Natural killer cell (primary cell): Measurements from ENCODE around the gene USP44. TPM values are rescaled to one million over a fixed set of nuclear protein-coding genes. Genes with fewer than 3 reads are reported as not detected.

Experiments used
- ATAC-seq, 3 donors: fragments of 150-1000 bp in 2 of 3; fragments of 200-7000 bp in 1 of 3; cut with Tn5 transposase; 1 replicate in 1 of 3; 2 replicates in 2 of 3; pipeline ENCODE4 v1.10.0; 2021; ENCODE audit warnings: mild to moderate bottlenecking in 2 of 3, moderate library complexity in 2 of 3
- DNase-seq, 2 donors: peaks; one replicate each; pipeline versions ENCODE4 v3.0.0 to v3.0.0-alpha.2; 2013 to 2021; ENCODE audit warnings: mixed read lengths in 1 of 2
- H3K27ac ChIP-seq: one replicate; pipeline ENCODE4 v1.5.1; 2013; ENCODE audit warnings: mild to moderate bottlenecking, low read length
- H3K27me3 ChIP-seq: one replicate; pipeline ENCODE4 v1.6.1; 2013; ENCODE audit warnings: low read length; ENCODE audit not compliant: control insufficient read depth, insufficient read depth
- H3K36me3 ChIP-seq: one replicate; pipeline ENCODE4 v1.6.1; 2013; ENCODE audit warnings: low read length; ENCODE audit not compliant: control insufficient read depth, insufficient read depth
- H3K4me1 ChIP-seq: one replicate; pipeline ENCODE4 v1.6.1; 2013; ENCODE audit warnings: low read length; ENCODE audit not compliant: control insufficient read depth, insufficient read depth
- H3K4me3 ChIP-seq: one replicate; pipeline ENCODE4 v1.5.1; 2013; ENCODE audit warnings: low read length
- H3K9me3 ChIP-seq: one replicate; pipeline ENCODE4 v1.6.1; 2013; ENCODE audit warnings: low read length; ENCODE audit not compliant: control insufficient read depth, insufficient read depth
- H3K27ac Mint-ChIP-seq, 2 donors: one replicate each; pipeline ENCODE4 v1.8.0; 2022; ENCODE audit warnings: mild to moderate bottlenecking in 2 of 2, mixed read lengths in 2 of 2, moderate library complexity in 1 of 2
- H3K27me3 Mint-ChIP-seq, 2 donors: one replicate each; pipeline ENCODE4 v1.8.0; 2022; ENCODE audit warnings: low read depth in 2 of 2, mixed read lengths in 2 of 2
- H3K36me3 Mint-ChIP-seq: one replicate; pipeline ENCODE4 v1.8.0; 2022; ENCODE audit warnings: mixed read lengths
- H3K4me1 Mint-ChIP-seq, 2 donors: one replicate each; pipeline ENCODE4 v1.8.0; 2022; ENCODE audit warnings: mixed read lengths in 2 of 2
- H3K4me3 Mint-ChIP-seq: one replicate; pipeline ENCODE4 v1.8.0; 2022; ENCODE audit warnings: mild to moderate bottlenecking, moderate library complexity, mixed read lengths
- H3K9me3 Mint-ChIP-seq, 2 donors: one replicate each; pipeline ENCODE4 v1.8.0; 2022; ENCODE audit warnings: mixed read lengths in 2 of 2
- WGBS: methylation state at CpG from one replicate; pipeline ENCODE4 v1.1.7; 2013; ENCODE audit warnings: missing lambda C conversion rate; ENCODE audit not compliant: insufficient coverage; 5-methylcytosine and 5-hydroxymethylcytosine counted together
- intact Hi-C: fragments of 100-400 bp; cut with micrococcal nuclease; formaldehyde crosslinking; loops from one replicate; pipeline ENCODE4 v1.14.2; 2022
- total RNA-seq, 4 donors: library from RNA; stranded (reverse); fragments of 120-200 nt in 1 of 4; gene quantifications; one replicate each; pipeline versions ENCODE4 v1.2.3 to v1.2.4, GENCODE V29; 2013 to 2022
- TF ChIP-seq, protein P1 (sequence below): fragments of 200-600 bp; IDR thresholded peaks from one replicate; pipeline ENCODE4 v1.8.0; 2022; ENCODE audit warnings: antibody characterized with exemption

The USP44 gene
- 1 to 10 TPM in 1 of 3 donors, under 1 TPM in 2; 0.09 to 1.8 (median 0.63) TPM for total RNA-seq
- total RNA-seq (2013), result 5.4 TPM

- DNase-seq (no peak), ATAC-seq (no peak)
- Mint-ChIP-seq H3K27me3 (peaks cover 27 to 35% of the 10 kb centered on the region in 2 donors), H3K9me3 (no peaks in the 10 kb centered on the region), H3K36me3 (no peaks in the 10 kb centered on the region), H3K4me3 (peak within 1 kb of the TSS; percentile 35), H3K4me1 (peaks cover 0 to 16% of the 10 kb centered on the region in 2 donors), H3K27ac (peak within 1 kb of the TSS in 1 of 2 donors; percentile 50)
- Histone ChIP-seq H3K36me3 (no peaks in the 10 kb centered on the region), H3K27ac (no peak within 1 kb of the TSS), H3K27me3 (peaks cover 4% of the 10 kb centered on the region), H3K9me3 (no peaks in the 10 kb centered on the region), H3K4me1 (peaks cover 6% of the 10 kb centered on the region), H3K4me3 (no peak within 1 kb of the TSS)
- TF ChIP-seq, protein P1, sequence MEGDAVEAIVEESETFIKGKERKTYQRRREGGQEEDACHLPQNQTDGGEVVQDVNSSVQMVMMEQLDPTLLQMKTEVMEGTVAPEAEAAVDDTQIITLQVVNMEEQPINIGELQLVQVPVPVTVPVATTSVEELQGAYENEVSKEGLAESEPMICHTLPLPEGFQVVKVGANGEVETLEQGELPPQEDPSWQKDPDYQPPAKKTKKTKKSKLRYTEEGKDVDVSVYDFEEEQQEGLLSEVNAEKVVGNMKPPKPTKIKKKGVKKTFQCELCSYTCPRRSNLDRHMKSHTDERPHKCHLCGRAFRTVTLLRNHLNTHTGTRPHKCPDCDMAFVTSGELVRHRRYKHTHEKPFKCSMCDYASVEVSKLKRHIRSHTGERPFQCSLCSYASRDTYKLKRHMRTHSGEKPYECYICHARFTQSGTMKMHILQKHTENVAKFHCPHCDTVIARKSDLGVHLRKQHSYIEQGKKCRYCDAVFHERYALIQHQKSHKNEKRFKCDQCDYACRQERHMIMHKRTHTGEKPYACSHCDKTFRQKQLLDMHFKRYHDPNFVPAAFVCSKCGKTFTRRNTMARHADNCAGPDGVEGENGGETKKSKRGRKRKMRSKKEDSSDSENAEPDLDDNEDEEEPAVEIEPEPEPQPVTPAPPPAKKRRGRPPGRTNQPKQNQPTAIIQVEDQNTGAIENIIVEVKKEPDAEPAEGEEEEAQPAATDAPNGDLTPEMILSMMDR, result no peak
- intact Hi-C loops, result no loop called here
- WGBS, result 85% methylated on average over 9 of the region's 9 CpGs
These were observed at the start of gene USP44 for GRCh38 chr12:95551305-95551704. Gene USP44, minus strand, starts transcription at chr12:95551476. Its CDS starts 17,220 bp downstream, at chr12:95534256.

GRCh38 chr12:95600567-95600966 is 49.3 kb upstream of the USP44 start:
- 92% methylated on average over 7 of the region's 8 CpGs for WGBS
- Mint-ChIP-seq H3K9me3 (no peaks in the 10 kb centered on the region), H3K4me3 (no peak overlapping the region), H3K36me3 (no peaks in the 10 kb centered on the region), H3K27ac (no peak overlapping the region), H3K27me3 (peaks cover under 1 to 4% of the 10 kb centered on the region in 2 donors), H3K4me1 (no peaks in the 10 kb centered on the region)
- TF ChIP-seq, protein P1, result no peak
- no peak for DNase-seq
- no peaks in the 10 kb centered on the region for H3K27me3 ChIP-seq
- intact Hi-C loops, result no loop called here
- no peaks in the 10 kb centered on the region for H3K4me1 ChIP-seq
- H3K4me3 ChIP-seq, result no peak overlapping the region
- no peak overlapping the region for H3K27ac ChIP-seq
- no peaks in the 10 kb centered on the region for H3K36me3 ChIP-seq
- no peak for ATAC-seq
- no peaks in the 10 kb centered on the region for H3K9me3 ChIP-seq

- Mint-ChIP-seq H3K4me3 (no peak overlapping the region), H3K36me3 (no peaks in the 10 kb centered on the region), H3K9me3 (no peaks in the 10 kb centered on the region), H3K27me3 (peaks cover 4 to 7% of the 10 kb centered on the region in 2 donors), H3K27ac (no peak overlapping the region), H3K4me1 (no peaks in the 10 kb centered on the region)
- WGBS, result 96% methylated on average over 4 of the region's 5 CpGs
- intact Hi-C loops, result no loop called here
- no peaks in the 10 kb centered on the region for H3K9me3 ChIP-seq
- no peak overlapping the region for H3K27ac ChIP-seq
- ATAC-seq, result no peak
- no peaks in the 10 kb centered on the region for H3K36me3 ChIP-seq
- DNase-seq, result no peak
- no peaks in the 10 kb centered on the region for H3K4me1 ChIP-seq
- no peaks in the 10 kb centered on the region for H3K27me3 ChIP-seq
- no peak overlapping the region for H3K4me3 ChIP-seq
- TF ChIP-seq, protein P1, result no peak
These were observed 48.6 kb upstream of the USP44 start for GRCh38 chr12:95599880-95600279.

DNA sequence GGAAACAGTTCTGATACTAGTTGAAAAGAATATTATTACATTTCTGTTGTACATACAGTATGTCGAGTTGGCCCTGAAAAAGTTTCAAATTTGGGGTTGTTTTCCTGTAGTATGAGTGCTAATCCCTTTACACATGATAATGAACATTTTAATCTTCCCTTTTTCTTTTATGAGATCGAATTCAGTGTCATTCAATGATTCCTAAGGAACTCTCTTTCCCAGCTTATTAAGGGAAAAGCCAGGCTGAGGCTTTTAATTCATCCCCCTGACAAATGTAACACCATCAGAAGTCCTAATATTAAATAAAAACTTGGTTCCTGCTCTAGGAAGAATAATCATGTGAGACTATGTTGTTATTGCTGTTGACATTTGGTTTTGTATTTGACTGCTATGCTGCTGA is 42.9 kb upstream of the USP44 start:
- ATAC-seq (no peak), DNase-seq (no peak)
- no peak overlapping the region for H3K4me3 ChIP-seq
- H3K4me1 ChIP-seq, result no peaks in the 10 kb centered on the region
- WGBS, result 50% methylated on average over 1 of the region's 2 CpGs
- H3K27me3 ChIP-seq, result no peaks in the 10 kb centered on the region
- TF ChIP-seq, protein P1, result no peak
- Mint-ChIP-seq H3K4me3 (no peak overlapping the region), H3K27me3 (peaks cover 7 to 14% of the 10 kb centered on the region in 2 donors), H3K27ac (no peak overlapping the region), H3K36me3 (no peaks in the 10 kb centered on the region), H3K4me1 (no peaks in the 10 kb centered on the region), H3K9me3 (no peaks in the 10 kb centered on the region)
- no peak overlapping the region for H3K27ac ChIP-seq
- no peaks in the 10 kb centered on the region for H3K36me3 ChIP-seq
- H3K9me3 ChIP-seq, result no peaks in the 10 kb centered on the region
- intact Hi-C loops, result no loop called here
